GM12878 (cell line): ENCODE measurements around the gene TBC1D1. TPM values are rescaled to one million over a fixed set of nuclear protein-coding genes. Genes with fewer than 3 reads are reported as not detected.

Experiments
- ATAC-seq: fragments of 200-7000 bp; cut with Tn5 transposase; 3 replicates; pipeline ENCODE4 v1.9.1; 2020; ENCODE audit warnings: mild to moderate bottlenecking, moderate library complexity
- BruUV-seq: library from RNA; stranded (reverse); fragments of 400-500 nt; replicated peaks from 2 replicates; lab custom pipeline; 2021; lab: Mats Ljungman, UMichigan
- CTCF ChIA-PET: fragments of 300-600 bp; sonication (Branson Sonifier 250); formaldehyde crosslinking; extraction: SDS; loops from one replicate; lab custom pipeline; 2021; ENCODE audit warnings: inconsistent platforms; lab: Yijun Ruan, JAX
- POLR2A ChIA-PET: fragments of 350-600 bp; formaldehyde crosslinking; extraction: SDS; loops from one replicate; lab custom pipeline; 2021; ENCODE audit warnings: inconsistent platforms; lab: Charles Lee
- RAD21 ChIA-PET: fragments of 300-600 bp; sonication (Branson Sonifier 250); formaldehyde crosslinking; loops from one replicate; lab custom pipeline; 2023; ENCODE audit warnings: antibody characterized with exemption; ENCODE audit not compliant: unreplicated experiment; lab: Charles Lee
- SMC1A ChIA-PET: fragments of 300-600 bp; sonication (Branson Sonifier 250); formaldehyde crosslinking; loops from one replicate; lab custom pipeline; 2023; ENCODE audit not compliant: unreplicated experiment, uncharacterized antibody; lab: Charles Lee
- DNase-seq: peaks from one replicate; pipeline ENCODE4 v3.0.0-alpha.2; 2011; ENCODE audit warnings: low read depth, low spot score
- FAIRE-seq: peaks from 3 replicates; lab custom pipeline; 2011; peaks lifted over from hg19 to GRCh38; lab: Jason Lieb, UNC
- H2AFZ ChIP-seq: 2 replicates; pipeline ENCODE4 v1.6.0; 2011; ENCODE audit warnings: low read depth, low read length, control low read depth; ENCODE audit not compliant: control insufficient read depth
- H3K27ac ChIP-seq: 2 replicates; pipeline ENCODE4 v1.5.1; 2011; ENCODE audit warnings: control low read depth; ENCODE audit not compliant: control insufficient read depth, insufficient read depth
- H3K27me3 ChIP-seq, 2 experiments: replicated peaks in 1 of 2; 2 replicates each; pipeline versions ENCODE4 v1.6.0 to v1.6.1; 2011; ENCODE audit warnings: low read length in 1 of 2; ENCODE audit not compliant: control insufficient read depth in 2 of 2, insufficient read depth in 2 of 2
- H3K36me3 ChIP-seq, 2 experiments: 2 replicates each; pipeline ENCODE4 v1.5.1; 2011; ENCODE audit warnings: low read length in 1 of 2; ENCODE audit not compliant: control insufficient read depth in 2 of 2, insufficient read depth in 2 of 2
- H3K4me1 ChIP-seq: 2 replicates; pipeline ENCODE4 v1.6.1; 2011; ENCODE audit warnings: mild to moderate bottlenecking, low read length, moderate library complexity, mixed read lengths; ENCODE audit not compliant: control insufficient read depth, insufficient read depth
- H3K4me2 ChIP-seq: 2 replicates; pipeline ENCODE4 v1.6.0; 2011; ENCODE audit warnings: control low read depth; ENCODE audit not compliant: control insufficient read depth, insufficient read depth
- H3K4me3 ChIP-seq: fragments of 200-600 bp; sonication (generic); 2 replicates; pipeline ENCODE4 v1.5.1; 2016
- H3K79me2 ChIP-seq: 2 replicates; pipeline ENCODE4 v1.6.0; 2011; ENCODE audit warnings: low read length; ENCODE audit not compliant: control insufficient read depth, insufficient read depth
- H3K9ac ChIP-seq: 2 replicates; pipeline ENCODE4 v1.8.0; 2011; ENCODE audit warnings: low read length, control low read depth, mixed read lengths; ENCODE audit not compliant: control insufficient read depth, insufficient read depth
- H3K9me3 ChIP-seq: replicated peaks from 3 replicates; pipeline ENCODE4 v1.5.1; 2011; ENCODE audit warnings: mild to moderate bottlenecking, low read length; ENCODE audit not compliant: control insufficient read depth, insufficient read depth
- H4K20me1 ChIP-seq: 2 replicates; pipeline ENCODE4 v1.6.0; 2011; ENCODE audit not compliant: control insufficient read depth, insufficient read depth
- BHLHE40 ChIP-seq, 2 experiments: fragments of 450-650 bp in 1 of 2; IDR thresholded peaks; 2 replicates each; pipeline ENCODE4 v1.6.1; 2011 to 2017; ENCODE audit warnings: low read depth in 2 of 2, borderline replicate concordance in 1 of 2, improper control_type of control experiment in 1 of 2, low read length in 1 of 2, mild to moderate bottlenecking in 1 of 2
- E2F8 ChIP-seq: fragments of 450-650 bp; IDR thresholded peaks from 2 replicates; pipeline ENCODE4 v1.6.1; 2018; ENCODE audit warnings: mild to moderate bottlenecking, low read depth, moderate library complexity; ENCODE audit not compliant: partially characterized antibody
- POLR2AphosphoS2 ChIP-seq: IDR thresholded peaks from 2 replicates; pipeline ENCODE4 v1.6.1; 2011; ENCODE audit warnings: low read depth, mild to moderate bottlenecking, low read length, improper control_type of control experiment, moderate library complexity
- SUZ12 ChIP-seq: fragments of 200-600 bp; sonication (generic); IDR thresholded peaks from one replicate; pipeline ENCODE4 v1.6.1; 2018; ENCODE audit warnings: antibody characterized with exemption, mild to moderate bottlenecking; ENCODE audit not compliant: unreplicated experiment
- ZBTB33 ChIP-seq: fragments of 450-650 bp; IDR thresholded peaks from 2 replicates; pipeline ENCODE4 v1.6.1; 2017; ENCODE audit warnings: mild to moderate bottlenecking
- WGBS: methylation state at CpG from one replicate; pipeline ENCODE4 v1.1.6; 2016; ENCODE audit warnings: low lambda C conversion rate; ENCODE audit not compliant: insufficient replicate concordance, insufficient coverage; ENCODE audit errors: missing lambda C conversion rate; 5-methylcytosine and 5-hydroxymethylcytosine counted together
- in situ Hi-C: fragments of 300-500 bp; cut with MboI; formaldehyde crosslinking; loops from 9 replicates; pipeline ENCODE4 v1.14.3; 2018; ENCODE audit warnings: mixed read lengths
- intact Hi-C: fragments of 100-400 bp; cut with micrococcal nuclease; formaldehyde crosslinking; loops from one replicate; pipeline ENCODE4 v1.14.2; 2022; ENCODE audit not compliant: unreplicated experiment
- polyA plus RNA-seq, 11 experiments: library from polyadenylated mRNA; depleted of rRNA in 4 of 11; unstranded in 6 of 11; stranded (reverse) in 5 of 11; fragments of >200 nt; fragmentation: Nextera tagmentation in 4 of 11; fragmentation: Illumina TruSeq in 1 of 11; extraction: Ambion mirVana in 4 of 11; extraction: Trizol in 1 of 11; gene quantifications; 1 replicate in 1 of 11; 2 replicates in 10 of 11; pipeline versions ENCODE4 v1.2.1 to v1.2.3, GENCODE V29; 2011 to 2016; ENCODE audit warnings: inconsistent platforms in 2 of 11, missing spikeins in 2 of 11, low read depth in 1 of 11
- total RNA-seq, 4 experiments: library from RNA; depleted of rRNA in 3 of 4; stranded (reverse); fragments of >200 nt in 3 of 4; fragmentation: Illumina TruSeq in 1 of 4; extraction: Trizol in 1 of 4; gene quantifications; 2 replicates each; pipeline versions ENCODE4 v1.2.1 to v1.2.3, GENCODE V29; 2013 to 2021
- TF ChIP-seq, protein P1 (sequence below): IDR thresholded peaks from 2 replicates; pipeline ENCODE4 v1.6.1; 2012; ENCODE audit warnings: mild to moderate bottlenecking, low read depth, low read length
- TF ChIP-seq, protein P2 (sequence below): fragments of 450-650 bp; IDR thresholded peaks from 2 replicates; pipeline ENCODE4 v1.6.1; 2017; ENCODE audit warnings: low read depth, mild to moderate bottlenecking, moderate library complexity
- TF ChIP-seq, protein P3 (sequence below): IDR thresholded peaks from 2 replicates; pipeline ENCODE4 v1.6.1; 2011; ENCODE audit warnings: low read depth, mild to moderate bottlenecking, low read length, moderate library complexity, borderline replicate concordance; ENCODE audit errors: extremely low read depth

The TBC1D1 gene
- total and polyA plus RNA-seq, 10 of the 15 experiments (the other 5 are each of a cell fraction or from before 2014, with no cell fraction given) = 5.3 to 102 (median 57.8) TPM

DNA sequence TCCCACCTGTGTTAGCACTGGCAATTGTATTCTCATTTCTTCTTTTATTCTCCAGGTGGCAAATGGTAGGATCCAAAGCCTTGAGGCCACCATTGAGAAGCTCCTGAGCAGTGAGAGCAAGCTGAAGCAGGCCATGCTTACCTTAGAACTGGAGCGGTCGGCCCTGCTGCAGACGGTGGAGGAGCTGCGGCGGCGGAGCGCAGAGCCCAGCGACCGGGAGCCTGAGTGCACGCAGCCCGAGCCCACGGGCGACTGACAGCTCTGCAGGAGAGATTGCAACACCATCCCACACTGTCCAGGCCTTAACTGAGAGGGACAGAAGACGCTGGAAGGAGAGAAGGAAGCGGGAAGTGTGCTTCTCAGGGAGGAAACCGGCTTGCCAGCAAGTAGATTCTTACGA is 246.2 kb downstream of the TBC1D1 start:
- no peak overlapping the region for H2AFZ ChIP-seq
- WGBS = 96% methylated on average over 17 of the region's 17 CpGs
- H3K4me3 ChIP-seq = no peak overlapping the region
- ATAC-seq = no peak
- no peak overlapping the region for H3K4me2 ChIP-seq
- RAD21 ChIA-PET = no interaction called here
- no peak overlapping the region for H3K27ac ChIP-seq
- H3K9ac ChIP-seq = no peak overlapping the region
- H4K20me1 ChIP-seq = no peaks in the 10 kb centered on the region
- CTCF ChIA-PET = interaction anchor here (1.1 kb wide), 1 partner anchor 67 kb away, joined by 3 read pairs; no protein-coding TSS in a partner anchor
- H3K9me3 ChIP-seq = no peaks in the 10 kb centered on the region
- peaks cover 31% of the 10 kb centered on the region for H3K4me1 ChIP-seq
- intact Hi-C loops = no loop called here
- FAIRE-seq = no peak
- BruUV-seq = no TSS peak
- SMC1A ChIA-PET = interaction anchor here (0.6 to 6.4 kb wide), 5 partner anchors 8 to 1573 kb away, joined by 3 to 67 read pairs (median 3); no protein-coding TSS in a partner anchor
- DNase-seq = no peak
- H3K27me3 ChIP-seq = no peaks in the 10 kb centered on the region
- H3K36me3 ChIP-seq = peaks cover 4 to 13% of the 10 kb centered on the region in 2 experiments
- in situ Hi-C loops = loop anchor here (25.0 kb wide), 1 partner anchor 1475 kb away; no protein-coding TSS in a partner anchor
- POLR2A ChIA-PET = interaction anchor here (0.6 kb wide), 1 partner anchor 76 kb away, joined by 5 read pairs; no protein-coding TSS in a partner anchor
- H3K79me2 ChIP-seq = no peaks in the 10 kb centered on the region
- no peak for TF ChIP-seq BHLHE40 (IDR thresholded peaks at IDR 0.05; ENCODE audit: borderline replicate concordance in 1 of 2, low read depth in 2 of 2, low read length in 1 of 2)
- no peak for TF ChIP-seq POLR2AphosphoS2
- TF ChIP-seq, protein P1, sequence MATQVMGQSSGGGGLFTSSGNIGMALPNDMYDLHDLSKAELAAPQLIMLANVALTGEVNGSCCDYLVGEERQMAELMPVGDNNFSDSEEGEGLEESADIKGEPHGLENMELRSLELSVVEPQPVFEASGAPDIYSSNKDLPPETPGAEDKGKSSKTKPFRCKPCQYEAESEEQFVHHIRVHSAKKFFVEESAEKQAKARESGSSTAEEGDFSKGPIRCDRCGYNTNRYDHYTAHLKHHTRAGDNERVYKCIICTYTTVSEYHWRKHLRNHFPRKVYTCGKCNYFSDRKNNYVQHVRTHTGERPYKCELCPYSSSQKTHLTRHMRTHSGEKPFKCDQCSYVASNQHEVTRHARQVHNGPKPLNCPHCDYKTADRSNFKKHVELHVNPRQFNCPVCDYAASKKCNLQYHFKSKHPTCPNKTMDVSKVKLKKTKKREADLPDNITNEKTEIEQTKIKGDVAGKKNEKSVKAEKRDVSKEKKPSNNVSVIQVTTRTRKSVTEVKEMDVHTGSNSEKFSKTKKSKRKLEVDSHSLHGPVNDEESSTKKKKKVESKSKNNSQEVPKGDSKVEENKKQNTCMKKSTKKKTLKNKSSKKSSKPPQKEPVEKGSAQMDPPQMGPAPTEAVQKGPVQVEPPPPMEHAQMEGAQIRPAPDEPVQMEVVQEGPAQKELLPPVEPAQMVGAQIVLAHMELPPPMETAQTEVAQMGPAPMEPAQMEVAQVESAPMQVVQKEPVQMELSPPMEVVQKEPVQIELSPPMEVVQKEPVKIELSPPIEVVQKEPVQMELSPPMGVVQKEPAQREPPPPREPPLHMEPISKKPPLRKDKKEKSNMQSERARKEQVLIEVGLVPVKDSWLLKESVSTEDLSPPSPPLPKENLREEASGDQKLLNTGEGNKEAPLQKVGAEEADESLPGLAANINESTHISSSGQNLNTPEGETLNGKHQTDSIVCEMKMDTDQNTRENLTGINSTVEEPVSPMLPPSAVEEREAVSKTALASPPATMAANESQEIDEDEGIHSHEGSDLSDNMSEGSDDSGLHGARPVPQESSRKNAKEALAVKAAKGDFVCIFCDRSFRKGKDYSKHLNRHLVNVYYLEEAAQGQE = no peak
- no peak for TF ChIP-seq ZBTB33
- TF ChIP-seq, protein P2, sequence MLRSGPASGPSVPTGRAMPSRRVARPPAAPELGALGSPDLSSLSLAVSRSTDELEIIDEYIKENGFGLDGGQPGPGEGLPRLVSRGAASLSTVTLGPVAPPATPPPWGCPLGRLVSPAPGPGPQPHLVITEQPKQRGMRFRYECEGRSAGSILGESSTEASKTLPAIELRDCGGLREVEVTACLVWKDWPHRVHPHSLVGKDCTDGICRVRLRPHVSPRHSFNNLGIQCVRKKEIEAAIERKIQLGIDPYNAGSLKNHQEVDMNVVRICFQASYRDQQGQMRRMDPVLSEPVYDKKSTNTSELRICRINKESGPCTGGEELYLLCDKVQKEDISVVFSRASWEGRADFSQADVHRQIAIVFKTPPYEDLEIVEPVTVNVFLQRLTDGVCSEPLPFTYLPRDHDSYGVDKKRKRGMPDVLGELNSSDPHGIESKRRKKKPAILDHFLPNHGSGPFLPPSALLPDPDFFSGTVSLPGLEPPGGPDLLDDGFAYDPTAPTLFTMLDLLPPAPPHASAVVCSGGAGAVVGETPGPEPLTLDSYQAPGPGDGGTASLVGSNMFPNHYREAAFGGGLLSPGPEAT = no peak
- no peak for TF ChIP-seq E2F8
- TF ChIP-seq, protein P3, sequence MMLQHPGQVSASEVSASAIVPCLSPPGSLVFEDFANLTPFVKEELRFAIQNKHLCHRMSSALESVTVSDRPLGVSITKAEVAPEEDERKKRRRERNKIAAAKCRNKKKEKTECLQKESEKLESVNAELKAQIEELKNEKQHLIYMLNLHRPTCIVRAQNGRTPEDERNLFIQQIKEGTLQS = no peak
- no peak for TF ChIP-seq SUZ12
